NCI-H524 treated with DMSO at 0.1 percent for 48 hours (cell line): Measurements from ENCODE around the gene DYNLT1.

ENCODE experiments used
- DNase-seq: peaks from one replicate; lab custom pipeline; 2025; lab: John Stamatoyannopoulos, UW

Gene DYNLT1

DNA sequence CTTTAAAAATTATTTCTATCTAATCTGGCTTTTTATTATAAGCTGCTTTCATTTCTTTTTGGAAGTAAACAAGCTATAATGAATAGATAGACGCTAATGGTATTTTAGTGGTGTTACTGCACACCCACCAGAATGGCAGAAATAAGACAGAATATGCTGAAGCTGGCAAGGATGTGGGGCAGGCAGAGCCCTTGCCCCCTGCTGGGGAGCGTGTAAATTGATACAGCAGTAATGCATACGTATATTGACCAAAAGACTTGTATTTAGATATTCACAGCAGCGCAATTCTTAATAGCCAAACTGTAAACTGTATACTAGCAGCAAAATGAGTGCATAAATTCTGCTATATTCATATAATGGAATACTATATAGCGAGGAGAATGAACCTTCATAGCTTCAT lies 49.3 kb downstream of the DYNLT1 start:
- no peak for DNase-seq

DNA sequence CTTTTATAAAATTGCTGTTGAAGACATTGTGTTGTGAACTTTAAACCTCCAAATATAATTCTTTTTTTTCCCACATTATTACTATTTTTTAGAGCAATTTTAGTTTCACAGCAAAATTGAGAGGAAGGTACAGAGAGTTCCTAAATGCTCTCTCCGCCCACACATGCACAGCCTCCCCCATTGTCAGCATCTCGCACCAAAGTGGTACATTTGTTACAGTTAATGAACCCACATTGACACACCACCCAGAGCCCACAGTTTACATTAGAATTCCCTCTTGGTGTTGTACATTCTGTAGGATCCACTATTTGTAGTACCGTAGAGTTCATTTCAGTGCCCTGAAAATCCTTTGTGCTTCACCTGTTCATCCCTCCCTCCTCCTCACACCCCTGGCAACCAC lies 50.9 kb downstream of the DYNLT1 start:
- no peak for DNase-seq

DNA sequence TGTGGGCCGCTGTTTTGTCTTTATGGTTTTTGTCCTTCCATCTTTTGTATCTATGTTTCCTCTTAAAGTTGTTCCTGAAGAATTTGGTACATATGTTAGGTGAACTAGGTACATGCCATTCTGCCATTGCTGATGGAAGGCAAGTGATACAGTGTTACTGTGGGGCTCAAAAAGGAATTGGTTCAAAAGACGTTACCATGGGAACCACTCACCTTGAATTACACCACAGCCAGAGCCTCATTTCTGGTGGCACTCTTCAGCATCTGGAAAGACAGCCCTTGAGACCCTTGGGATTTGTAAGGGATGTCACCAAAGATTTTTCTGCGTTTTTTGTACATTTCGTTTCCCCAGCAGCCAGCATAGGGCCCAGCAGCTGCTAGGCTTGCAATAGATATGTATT lies 52.7 kb downstream of the DYNLT1 start:
- DNase-seq, result no peak

DNA sequence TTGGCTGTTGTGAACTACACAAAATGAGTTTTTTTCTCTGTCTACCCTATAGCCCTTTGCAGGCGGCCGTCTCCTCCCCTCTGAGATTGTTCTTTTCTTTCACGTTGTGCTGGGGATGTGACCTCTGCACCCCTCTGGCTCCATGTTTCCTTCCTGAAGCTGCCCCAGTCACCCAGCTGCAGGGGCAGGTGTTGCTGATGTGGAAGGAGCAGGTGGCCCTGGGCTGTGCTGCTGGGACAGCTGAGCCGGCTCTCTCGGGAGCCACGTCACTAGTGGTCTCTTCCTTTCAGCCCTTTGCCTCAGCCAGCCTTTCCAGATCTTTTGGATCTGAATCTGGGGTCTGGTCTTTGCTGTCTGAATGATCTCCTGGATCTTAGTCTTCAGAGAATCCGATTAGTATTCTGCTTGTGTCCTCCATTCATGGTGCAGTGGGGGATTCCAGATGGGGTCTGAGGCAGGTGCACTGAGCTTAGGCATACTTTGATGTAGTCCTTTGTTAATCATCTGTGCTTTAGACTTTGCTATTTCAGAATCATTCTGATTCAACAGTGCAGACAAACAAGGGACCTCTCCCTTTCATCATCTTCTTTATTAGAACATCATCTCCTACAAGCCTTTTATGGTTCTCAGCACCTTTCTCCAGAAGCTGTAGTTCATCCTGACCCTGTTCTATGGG lies 53.3 kb downstream of the DYNLT1 start:
- DNase-seq, result no peak

DNA sequence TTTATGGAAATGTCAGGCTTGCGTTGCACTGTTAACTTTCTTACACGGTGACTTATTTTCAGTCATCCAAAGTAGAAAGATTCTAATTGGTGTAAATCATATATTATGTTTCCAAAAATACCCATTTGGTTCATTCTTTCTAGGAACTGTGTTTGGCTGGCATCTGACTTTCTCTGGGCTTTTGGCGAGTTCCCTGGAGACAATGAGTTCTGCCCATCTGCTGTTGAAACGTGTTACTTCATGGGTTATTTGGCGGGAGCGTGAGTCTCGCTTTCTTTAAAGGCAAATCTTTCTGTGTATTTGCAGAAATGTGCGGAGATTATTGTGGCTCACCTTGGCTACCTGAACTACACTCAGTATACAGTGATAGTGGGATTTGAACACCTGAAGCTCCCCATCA lies 55.2 kb downstream of the DYNLT1 start:
- no peak for DNase-seq

DNA sequence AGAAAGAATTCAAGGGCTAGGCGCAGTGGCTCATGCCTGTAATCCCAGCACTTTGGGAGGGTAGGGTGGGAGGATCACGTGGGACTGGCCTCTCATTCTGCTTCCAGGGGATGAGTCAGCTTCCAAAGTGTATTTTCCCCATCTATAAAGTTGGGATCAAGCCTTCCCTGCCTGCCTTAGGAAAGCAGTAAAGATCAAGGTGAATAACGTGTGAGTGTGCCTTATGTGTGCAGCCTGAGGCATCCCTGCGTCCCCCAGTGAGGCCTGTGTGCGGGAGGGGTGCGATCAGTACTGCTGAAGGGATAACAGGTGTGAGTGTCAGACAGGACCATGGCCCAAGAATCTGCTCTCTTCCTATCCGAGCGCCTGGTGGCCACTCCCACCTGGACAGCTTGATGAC lies 57.9 kb downstream of the DYNLT1 start:
- no peak for DNase-seq
